Activated gamma-delta T cell treated with Interleukin-2 at 50 U/mL for 16 hours (primary cell): ENCODE measurements around the gene TMCC2.

ENCODE experiments used
- DNase-seq: peaks from one replicate; pipeline ENCODE4 v3.0.0-alpha.2; 2020

TMCC2 gene

DNA sequence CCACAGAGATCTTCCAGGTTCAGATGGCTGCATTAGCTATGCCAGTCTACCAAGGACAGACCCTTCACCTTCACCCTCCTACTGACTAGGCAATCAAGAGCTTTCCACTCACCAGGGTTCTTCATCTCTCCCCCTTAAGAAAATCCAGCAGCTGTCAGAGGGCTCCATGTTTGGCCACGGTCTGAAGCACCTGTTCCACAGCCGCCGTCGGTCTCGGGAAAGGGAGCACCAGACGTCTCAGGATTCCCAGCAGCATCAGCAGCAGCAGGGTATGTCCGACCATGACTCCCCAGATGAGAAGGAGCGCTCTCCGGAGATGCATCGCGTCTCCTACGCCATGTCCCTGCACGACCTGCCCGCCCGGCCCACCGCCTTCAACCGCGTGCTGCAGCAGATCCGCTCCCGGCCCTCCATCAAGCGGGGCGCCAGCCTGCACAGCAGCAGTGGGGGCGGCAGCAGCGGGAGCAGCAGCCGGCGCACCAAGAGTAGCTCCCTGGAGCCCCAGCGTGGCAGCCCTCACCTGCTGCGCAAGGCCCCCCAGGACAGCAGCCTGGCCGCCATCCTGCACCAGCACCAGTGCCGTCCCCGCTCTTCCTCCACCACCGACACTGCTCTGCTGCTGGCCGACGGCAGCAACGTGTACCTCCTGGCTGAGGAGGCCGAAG lies 13.8 kb downstream of the TMCC2 start:
- no peak for DNase-seq

DNA sequence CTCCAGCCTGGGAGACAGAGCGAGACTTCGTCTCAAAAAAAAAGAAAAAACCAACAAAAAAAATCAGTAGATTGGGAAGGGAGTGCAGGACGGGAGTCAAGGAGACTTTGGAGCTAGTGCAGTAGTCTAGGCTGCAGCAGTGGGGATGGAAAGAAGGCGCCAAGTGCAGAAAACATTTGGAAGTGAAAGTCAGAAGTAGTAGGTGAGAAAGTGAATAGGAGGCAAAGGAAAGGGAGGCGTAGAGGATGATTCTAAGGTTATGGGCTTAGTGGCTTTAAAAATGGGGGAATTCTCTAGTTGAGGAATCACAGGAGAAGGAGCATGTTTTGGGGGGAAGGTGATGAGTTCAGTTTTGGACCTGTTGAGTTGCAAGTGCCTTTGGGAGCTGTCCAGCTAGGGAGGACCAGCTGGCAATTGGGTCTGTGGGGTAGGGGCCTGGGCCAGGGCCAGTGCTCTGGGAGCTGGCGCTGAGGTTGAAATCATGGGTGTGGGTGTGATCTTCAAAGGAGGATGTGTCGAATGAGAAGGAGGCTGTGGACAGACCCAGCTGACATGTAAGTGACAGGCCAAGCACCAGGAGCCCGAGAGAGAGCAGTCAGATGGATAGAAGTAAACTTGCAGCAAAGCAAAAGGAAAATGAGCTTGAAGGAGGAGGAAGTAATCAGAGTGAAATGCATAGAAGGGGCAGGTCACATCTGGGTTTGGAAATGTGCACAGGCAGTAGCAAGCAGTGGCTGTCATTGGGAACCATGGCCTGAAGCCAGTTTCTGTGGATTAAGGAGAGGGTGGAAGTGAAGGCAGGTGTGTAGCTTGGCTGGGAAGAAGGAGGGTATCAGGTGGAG lies 15.8 kb downstream of the TMCC2 start:
- no peak for DNase-seq

DNA sequence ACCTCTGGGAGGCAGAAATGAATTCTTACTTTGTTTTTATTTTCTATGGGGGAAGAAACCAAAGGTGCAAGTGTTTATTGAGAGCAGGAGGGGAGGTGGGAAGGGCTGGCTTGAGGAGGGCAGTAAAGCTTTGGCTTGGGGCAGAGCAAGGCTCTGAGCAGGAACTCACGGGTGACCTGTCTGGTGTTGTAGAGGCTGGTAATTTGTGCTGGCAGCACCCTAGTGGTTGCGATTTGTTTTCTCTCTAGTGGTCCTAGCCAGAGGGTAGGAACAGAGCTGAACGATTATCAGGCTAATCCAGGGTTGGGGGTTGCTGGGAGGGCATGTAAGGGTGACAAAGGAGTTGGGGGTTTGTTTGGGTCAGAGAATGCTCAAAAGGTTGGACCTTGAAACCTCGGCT lies 16.6 kb downstream of the TMCC2 start:
- no peak for DNase-seq

DNA sequence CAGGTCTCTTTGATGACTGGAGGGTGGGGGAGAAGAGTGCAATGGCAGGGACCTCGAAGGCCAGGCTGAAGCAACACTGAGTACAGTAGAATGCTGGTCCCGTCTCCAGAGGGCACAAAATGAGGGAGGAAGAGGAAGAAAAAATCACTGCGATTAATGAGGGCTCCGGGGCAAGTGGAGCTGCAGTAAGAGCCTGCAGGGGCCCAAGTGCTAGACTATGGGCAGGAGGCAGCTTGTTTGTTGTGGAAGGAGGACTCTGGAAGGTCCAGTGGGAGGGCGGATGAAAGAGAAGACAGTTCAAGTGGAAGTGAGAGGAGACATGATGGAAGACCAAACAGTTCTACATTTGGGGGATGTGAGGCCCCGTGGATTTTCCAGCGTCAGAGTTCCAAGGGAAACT lies 17.4 kb downstream of the TMCC2 start:
- DNase-seq: no peak

DNA sequence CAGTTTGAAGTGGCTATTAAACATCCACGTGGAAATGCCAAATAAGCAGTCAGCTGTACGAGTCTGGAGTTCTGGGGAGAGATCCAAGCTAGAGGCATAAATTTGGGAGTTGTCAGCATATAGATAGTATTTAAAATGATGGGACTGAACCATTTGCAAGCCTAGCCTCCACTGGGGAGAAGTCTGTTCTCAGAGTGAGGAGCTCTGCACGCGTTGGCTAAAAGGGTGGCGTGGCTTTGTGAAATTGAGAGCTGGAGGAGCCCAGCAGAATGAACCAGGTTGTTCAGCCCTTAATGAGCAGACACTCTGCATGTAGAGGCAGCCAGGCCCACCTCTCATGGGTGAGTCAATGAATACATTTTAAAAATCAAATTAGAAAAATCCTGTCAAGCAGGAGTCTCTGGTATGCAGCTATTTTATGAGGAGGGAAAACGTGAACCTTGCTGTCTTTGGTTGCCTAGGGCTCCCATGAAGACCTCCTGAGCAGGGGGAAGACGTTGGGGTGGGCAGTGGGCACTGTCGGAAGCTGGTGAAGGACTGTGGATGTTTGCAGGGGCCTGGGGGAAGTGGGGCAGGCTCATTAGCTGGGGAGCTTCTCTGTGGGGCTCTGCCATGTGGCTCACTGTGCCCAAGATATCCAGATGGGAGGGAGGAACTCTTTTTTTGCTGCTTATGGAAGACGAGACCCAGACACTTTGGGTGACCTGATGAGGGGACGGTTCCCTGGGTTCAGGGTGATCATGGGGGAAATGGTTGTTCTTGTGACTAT lies 18.8 kb downstream of the TMCC2 start:
- no peak for DNase-seq

DNA sequence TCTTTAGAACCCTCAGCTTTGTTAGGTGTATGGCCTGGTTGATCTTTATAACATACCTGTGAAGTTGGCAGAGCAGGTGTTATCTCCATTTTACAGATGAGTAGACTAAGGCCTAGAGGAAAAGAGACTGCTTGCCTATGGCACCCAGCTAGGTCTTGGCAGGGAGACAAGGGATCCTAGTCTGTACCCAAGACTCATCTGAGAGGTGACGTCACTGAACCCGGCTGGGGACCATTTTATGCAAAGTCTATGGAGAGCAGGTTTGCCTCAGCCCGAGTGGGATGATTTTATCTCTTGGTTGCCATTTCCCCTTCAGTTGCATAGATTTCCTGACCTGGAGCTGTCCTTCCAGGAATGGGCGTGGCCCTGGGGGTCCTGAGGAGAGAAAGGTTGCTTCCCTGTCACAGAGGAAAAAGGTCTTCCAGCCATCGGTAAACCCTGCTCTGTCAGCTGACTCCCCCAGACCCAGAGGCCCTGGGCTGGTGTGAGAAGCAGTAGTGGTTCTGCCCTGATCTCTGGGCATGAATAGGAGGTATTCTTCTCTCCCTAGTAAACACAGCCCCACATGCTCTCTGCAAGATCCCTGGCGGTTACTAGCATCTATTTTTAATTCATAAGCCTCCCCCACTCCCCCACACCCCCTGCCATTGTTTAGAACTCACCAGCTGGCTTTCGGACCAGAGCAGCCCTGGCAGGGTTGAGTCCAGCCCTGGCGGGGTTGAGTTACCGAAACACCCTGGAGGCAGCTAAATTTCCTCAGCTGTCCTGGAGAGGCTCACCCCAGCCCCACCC lies 19.6 kb downstream of the TMCC2 start:
- no peak for DNase-seq

DNA sequence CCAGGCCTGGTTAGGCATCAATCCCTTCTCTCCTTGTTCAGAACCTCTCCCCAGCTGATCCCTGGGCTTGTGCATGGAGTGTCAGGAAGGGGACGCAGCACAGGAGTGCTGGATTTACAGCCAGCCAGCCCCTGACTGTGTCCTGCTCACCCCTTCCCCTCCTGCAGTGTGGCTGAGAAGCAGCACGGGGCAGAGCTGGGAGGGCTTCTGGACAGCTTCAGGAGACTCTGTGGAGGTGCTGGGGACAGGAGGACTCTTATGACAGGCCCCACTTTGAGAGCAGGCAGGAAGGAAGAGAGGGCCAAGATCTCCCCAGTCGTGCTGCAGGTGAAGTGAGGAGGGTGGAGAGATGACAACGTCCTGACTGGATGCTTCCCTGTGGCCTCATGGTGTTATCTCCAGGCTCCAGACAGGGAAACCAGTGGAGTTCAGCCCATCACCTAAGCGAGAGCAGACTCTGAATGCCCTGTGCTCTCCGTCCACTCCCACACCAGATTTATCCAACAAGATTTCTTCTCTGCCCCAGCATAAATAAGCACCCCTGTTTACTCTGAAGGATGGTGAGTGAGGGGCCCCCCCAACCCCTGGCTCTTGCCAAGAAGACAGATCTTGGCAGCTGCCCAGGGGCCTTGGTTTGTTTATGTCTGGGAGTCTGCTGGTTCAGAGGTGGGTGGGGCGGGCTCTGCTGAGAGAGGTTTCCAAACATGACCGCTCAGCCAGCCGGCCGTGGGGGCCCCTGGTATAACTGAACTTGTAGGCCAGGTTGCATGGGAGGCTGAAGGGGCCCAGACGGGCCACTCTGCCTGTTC lies 21.3 kb downstream of the TMCC2 start:
- DNase-seq: no peak

DNA sequence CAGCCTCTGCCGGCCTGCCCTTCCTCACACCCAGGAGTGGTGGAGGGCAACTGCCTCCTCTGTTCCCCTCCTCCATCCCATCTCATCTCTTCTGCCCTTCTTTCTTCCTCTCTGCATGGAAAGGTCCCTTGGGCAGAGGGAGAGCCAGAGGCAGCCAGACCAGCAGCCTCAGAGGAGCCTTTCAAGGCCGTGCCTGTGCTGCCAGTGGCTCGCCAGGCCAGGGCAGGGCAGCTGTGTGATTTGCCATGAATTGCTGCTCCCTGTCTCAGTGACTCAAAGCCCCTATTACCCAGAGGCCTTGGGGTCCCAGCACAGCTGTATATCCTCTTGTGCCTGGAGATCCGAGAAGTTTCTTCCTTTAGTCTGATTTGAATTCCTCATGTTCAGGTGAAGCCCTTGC lies 21.9 kb downstream of the TMCC2 start:
- no peak for DNase-seq

DNA sequence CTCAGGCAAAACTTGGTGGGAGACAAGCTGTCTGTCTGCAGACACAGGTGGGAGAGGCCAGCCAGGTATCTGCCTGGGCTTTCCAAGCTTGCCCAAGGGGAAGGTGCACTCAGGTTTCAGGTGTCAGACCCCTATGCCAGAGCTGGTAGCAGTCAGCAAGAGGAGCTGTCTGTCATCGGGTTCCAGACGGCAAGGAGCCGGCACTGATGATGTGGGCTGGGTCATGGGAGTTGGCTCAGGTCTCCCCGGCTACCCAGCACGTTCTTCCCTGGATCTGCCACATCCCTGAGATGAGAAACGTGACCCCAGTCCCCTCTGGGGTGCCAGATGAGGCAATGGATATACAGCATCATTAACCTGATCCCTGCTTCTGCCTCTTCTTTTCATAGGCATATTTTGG lies 23.0 kb downstream of the TMCC2 start:
- no peak for DNase-seq

DNA sequence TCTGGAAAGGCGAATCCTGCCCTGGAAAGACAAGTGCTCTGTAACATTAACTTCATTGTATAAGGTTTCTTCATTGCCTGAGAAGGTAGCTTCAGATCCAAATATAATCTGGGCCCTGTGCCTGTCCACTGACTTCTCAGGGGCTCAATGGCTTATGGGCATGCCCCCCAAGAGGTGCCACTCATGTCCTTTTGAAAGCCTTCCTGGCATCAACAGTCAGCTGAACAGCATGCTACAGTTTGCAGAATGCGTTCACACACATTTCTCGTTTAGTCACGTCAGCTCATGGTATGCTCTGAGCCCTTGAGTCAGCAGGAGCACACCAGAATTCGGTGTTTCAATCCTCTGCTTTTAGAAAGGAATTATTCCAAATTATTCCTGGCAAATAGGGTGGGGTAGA lies 23.8 kb downstream of the TMCC2 start:
- no peak for DNase-seq

DNA sequence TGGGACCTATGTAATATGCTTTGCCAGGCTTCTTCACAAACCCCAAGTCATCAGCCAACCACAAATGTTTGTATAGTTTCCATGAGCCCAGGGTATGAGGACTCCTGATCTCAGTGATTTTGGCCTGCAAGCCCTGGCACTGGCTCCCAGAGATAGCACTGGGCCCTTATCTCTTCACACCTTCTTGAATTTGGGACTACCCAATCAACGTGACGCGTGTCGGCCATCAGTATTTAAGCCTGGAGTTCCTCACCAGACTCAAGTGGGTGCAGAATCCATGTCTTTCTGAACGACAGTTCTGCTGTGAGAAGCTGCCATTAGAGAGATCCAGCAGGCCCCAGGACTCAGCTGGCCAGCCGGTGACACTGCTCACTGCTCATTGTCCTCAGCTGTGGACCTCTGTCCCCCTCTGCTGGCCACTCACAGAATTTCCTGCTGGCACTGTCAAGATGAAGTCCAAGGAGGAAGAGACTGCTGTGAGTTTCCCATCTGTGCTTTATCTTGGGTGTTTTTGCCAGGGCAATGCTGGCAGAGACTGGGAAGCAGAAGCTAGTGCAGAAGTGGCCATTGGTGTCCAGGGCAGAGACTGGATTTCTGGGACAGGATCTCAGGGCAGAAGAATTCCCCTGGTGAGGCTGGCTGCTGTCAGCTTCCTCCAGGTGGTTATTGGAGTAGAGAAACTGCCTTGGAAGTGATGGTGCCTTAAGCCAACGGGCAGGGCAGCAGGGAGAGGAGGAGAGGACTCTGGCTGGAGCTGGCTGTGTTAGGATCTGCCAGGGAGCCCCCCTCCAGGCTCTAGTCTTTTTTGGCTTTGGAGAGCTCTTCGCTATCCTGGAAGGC lies 28.4 kb downstream of the TMCC2 start:
- peak; percentile 86 for DNase-seq

DNA sequence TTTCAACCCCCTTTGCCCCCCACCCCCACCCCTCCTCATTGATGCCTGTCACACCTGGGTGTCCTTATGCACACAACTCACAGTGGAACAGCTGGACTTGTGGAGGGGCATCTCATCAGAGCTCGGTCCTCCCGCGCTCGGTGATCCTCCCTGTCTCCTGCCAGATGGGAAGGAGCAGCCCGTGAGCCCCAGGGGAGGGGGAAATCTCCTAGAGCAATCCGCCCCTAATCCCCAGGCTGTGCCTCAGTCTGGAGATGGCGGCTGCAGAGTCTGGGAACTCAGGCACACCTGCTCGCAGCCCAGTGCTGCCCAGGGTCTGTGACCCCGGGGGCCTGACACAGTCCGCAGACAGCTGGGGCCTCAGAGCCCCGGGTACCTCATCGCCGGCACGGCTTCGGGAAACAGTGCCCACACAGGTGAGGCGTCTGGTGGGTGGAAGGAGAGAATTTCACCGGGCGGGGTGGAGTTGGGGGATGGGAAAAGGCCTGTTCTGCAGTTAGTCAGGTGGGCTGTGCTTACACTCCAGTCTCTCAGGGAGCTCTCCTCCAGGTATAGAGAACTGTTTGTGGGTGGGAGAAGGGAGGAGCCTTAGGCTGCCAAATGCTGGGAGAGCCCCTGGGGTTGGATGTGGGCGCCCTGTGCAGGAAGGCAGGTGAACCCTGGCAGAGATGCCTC lies 29.3 kb downstream of the TMCC2 start:
- no peak for DNase-seq

DNA sequence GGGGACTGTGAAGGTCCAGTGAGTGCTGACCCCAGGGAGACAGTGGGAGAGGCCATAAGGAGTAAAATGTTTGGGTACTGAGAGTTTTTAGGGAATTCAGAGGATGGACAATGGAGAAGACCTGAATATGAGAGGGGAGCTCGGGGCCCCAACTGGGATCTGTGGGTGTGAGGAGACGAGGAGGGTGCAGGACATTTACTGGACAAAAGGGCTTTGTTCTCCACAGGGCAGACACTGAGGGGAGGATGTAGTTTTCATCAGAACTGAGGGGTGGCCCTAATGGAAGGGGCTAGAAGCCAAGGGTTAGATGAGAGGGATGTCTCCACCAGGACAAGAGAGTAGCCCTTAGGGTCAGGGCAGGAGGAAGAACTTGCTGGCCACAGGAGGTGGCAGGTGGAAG lies 30.0 kb downstream of the TMCC2 start:
- DNase-seq: no peak

DNA sequence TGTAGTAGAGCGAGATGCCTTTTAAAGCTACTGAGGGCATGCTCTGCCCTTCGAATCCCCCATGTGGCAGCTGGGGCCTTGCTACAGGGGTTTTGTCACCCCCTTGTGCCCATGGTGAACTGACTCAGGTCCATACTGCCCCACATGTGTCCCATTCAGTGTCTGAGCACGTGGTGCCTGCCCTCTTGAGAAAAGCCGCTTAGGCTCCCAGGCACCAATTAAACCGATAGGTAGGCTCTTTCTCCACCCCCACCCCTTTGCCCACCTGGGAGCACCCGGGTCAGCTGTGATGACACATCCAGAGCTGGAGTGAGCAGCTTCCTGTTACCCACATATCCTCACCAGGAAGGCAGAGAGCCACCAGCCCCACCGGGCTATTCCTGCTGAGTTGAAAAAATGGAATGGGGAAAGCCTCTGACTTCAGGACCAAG lies 30.5 kb downstream of the TMCC2 start:
- DNase-seq: no peak

DNA sequence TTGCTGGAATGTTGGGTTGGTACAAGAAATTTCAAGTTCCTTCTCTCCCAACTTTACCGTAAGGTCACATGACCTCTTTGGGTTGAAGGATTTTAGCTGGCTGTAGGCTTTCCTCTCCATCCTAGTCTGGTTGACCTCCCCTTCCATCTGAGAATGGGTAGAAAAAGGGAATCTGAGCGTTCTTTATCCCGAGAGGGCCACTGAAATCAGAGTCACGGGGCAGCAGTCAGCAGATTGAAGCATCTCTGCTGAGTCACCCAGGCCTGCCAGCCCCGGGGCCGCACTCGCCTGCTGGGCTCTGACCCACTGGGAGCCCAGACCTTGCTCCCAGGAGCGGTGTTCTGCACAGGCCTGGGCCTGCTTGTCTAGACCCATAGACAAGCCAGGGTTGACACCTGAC lies 31.0 kb downstream of the TMCC2 start:
- no peak for DNase-seq

DNA sequence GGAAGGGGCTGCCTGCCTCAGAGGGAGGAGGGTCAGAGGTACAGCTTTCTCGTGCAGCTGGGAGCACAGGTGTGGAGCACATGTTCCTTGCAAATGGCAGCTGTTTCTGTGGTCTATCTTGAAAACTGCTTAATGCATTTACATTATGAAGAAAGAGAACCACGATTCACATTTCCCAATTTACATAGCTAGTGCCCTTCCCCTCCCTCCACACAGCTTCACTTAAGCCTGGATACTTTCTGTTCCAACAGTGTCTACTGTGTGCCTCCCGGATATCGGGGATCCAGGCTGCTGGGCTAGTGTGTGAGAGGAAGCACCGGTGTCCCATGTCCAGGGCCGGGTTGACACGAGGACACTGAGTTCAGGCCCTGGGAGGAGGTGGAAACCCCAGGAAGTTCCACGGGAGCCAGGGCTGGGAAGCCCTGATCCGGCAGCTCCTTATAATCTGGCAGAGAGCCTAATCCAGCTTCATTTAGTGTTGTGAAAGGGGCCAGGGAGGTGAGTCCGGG lies 31.6 kb downstream of the TMCC2 start:
- DNase-seq: no peak

DNA sequence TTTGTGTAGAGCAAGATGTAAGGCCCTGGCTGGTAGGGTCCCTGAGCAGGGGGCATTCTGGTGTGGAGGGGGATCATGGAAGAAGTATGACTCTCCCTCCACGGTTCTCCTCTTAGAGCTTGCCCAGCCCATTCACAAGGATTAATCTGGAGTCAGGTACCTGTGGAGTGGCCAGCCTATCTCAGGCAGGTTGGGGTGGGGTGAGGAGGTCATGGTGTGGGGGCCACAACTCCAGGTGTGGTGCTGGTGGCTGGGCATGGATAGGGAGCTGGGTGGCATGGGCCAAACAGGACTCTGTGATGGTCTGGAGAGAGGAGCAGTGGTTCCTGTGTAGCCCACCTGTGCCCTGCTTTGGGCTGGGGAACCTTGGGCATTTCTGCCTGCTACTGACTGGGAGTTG lies 32.3 kb downstream of the TMCC2 start:
- no peak for DNase-seq

DNA sequence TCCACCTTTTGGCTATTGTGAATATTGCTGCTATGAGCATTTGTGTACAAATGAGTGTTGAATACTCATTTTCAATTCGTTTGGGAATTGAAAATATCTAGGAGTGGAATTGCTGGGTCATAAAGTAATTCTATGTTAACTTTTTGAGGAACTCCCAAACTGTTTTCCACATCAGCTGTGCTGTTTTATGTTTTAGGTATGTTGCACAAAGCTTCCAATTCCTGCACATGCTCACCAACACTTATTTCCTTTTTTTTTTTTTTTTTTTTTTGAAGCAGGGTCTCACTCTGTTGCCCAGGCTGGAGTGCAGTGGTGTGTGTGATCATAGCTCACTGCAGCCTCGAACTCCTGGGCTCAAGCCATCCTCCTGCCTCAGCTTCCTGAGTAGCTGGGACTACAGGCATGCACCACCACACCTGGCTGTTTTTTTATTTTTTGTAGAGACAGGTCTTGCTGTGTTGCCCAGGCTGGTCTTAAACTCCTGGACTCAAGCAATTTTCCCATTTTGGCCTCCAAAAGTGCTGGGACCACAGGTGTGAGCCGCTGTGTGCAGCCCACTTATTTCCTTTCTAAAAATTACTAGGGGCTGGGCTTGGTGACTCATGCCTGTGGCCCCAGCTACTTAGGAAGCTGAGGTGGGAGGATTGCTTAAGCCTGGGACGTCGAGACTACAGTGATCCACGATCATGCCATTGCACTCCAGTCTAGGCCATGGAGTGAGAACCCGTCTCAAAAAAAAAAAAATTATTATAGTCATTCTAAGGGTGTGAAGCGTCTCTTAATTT lies 33.4 kb downstream of the TMCC2 start:
- no peak for DNase-seq

DNA sequence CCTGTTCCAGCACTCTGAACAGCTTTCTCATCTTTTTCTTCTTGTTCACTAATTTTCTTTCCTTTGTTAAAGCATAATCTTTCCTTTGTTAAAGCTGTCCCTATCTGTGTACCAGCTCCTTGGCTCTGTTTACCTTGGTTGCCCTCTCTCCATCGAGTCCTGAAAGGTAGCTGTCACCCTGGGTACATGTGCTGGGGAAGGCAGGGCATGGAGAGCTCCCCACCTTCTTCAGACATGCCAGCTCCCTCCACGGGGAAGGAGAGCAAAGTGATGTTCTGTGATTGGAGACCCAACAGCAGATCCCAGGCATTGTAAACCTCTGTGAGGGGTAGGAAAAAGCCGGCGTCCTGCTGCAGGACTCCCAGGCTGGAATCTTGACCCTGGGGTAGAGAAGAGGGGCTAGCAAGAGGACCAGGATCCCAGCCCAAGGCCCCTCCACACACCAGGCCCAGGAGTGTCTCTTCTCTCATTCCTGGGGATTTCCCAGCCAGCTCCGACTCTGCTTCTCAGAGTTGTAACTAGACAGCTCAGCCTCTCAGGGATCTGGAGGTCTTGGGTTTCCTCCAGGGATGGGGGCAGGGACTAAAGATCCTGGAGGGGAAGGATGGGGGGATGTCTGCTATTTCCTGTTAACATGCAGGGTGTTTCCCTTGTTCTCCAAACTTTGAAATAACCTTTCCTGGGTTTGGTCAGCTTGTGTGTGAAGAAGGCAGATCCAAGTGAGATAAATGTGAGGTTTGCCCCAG lies 34.4 kb downstream of the TMCC2 start:
- DNase-seq: no peak
